GM18951 (cell line): Measurements from ENCODE around the gene POLR2A.

Experiments
- POLR2A ChIP-seq: IDR thresholded peaks from 4 replicates; pipeline ENCODE4 v1.6.1; 2011; ENCODE audit warnings: mild to moderate bottlenecking; ENCODE audit not compliant: insufficient read length, insufficient read depth; ENCODE audit errors: extremely low read depth
- in situ Hi-C: fragments of 300-500 bp; cut with MboI; formaldehyde crosslinking; loops from one replicate; pipeline ENCODE4 v1.12.0; 2022; ENCODE audit warnings: low sequenced_read_pairs, mixed read lengths, inconsistent platforms; ENCODE audit not compliant: unreplicated experiment

POLR2A gene

GRCh38 chr17:7484067-7484918, at the start of gene POLR2A:
POLR2A (plus strand) TSS chr17:7484366.
- in situ Hi-C loops = no loop called here
- TF ChIP-seq POLR2A = peak; percentile 100

DNA sequence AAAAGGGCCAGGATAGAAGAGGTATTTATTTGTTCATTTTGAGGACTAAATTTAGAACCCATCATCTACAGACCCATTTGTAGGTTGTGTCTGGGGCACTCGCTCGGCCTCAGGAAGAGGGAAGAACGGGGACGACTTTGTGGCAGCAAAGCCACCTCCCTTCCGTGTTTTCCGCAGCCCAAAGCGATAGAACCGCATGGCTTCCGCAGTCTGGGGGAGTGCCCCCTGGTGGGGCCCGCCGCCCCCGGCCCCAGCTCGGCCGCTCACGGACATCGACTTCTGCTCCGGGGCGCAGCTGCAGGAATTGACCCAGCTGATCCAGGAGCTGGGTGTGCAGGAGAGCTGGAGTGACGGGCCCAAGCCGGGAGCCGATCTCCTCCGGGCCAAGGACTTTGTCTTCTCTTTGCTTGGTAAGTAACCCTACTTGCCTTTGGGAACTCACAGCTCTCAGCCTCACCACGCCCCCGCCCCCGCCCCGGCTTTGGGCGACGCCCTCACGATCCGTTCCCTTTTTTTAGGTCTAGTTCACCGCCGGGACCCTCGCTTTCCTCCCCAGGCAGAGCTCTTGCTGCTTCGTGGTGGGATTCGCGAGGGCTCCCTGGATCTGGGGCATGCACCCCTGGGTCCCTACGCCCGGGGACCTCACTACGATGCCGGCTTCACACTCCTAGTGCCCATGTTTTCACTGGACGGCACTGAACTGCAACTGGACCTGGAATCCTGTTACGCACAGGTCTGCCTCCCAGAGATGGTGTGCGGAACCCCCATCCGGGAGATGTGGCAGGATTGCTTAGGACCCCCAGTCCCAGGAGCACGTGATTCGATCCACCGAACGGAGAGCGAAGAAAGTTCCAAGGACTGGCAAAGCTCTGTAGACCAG, 48.2 kb upstream of the POLR2A start:
- in situ Hi-C loops = no loop called here
- TF ChIP-seq POLR2A = peak; percentile 39

GRCh38 chr17:7436556-7437368, 47.4 kb upstream of the POLR2A start:
- in situ Hi-C loops = no loop called here
- TF ChIP-seq POLR2A = peak; percentile 27

GRCh38 chr17:7437369-7437863, 46.8 kb upstream of the POLR2A start:
- in situ Hi-C loops = no loop called here

GRCh38 chr17:7437950-7438614, 46.1 kb upstream of the POLR2A start:
- in situ Hi-C loops = no loop called here
- no peak for TF ChIP-seq POLR2A

More at GRCh38 chr17:7437369-7437863, 46.8 kb upstream of the POLR2A start:
- TF ChIP-seq POLR2A = no peak

DNA sequence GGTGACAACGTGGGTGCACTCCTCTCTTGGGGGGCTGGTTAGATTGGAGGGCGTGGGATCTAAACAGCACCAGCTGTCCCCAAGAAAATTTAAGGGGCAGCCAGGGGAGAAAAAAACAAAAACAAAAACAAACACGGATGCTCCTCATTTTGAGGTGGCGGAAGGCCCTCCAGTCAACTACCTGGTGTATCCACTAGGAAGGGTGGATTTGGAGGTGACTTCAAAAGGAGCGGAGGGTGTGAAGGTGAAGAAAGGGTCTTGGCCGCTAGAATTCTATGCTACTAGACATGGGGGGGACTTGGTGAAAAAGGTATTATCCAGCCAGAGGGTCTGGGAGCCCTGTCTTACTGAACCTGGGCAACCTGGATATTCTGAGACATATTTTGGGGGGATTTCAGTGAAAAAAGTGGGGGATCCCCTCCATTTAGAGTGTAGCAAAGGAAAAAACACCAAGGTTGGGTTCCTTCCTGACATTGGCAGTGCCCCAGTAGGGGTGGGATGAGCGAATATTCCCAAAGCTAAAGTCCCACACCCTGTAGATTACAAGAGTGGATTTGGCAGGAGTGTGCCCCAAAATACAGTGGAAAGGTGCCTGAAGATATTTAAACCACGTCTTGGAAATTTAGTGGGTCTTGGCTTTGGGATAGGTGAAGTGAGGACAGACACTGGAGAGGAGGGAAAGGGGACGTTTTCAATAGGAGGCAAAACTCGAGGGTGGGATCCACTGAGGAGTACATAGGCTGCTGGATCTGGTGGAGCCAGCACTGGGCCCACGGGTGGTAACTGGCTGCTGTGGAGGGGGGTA, 45.3 kb upstream of the POLR2A start:
- no peak for TF ChIP-seq POLR2A
- in situ Hi-C loops = no loop called here

GRCh38 chr17:7439462-7440112, 44.6 kb upstream of the POLR2A start, which contains the start of gene FGF11:
FGF11 (plus strand) TSS chr17:7439512; CDS start chr17:7439621, 109 bp downstream.
- in situ Hi-C loops = no loop called here
- TF ChIP-seq POLR2A = no peak

GRCh38 chr17:7440113-7440833, 43.9 kb upstream of the POLR2A start:
- in situ Hi-C loops = no loop called here

DNA sequence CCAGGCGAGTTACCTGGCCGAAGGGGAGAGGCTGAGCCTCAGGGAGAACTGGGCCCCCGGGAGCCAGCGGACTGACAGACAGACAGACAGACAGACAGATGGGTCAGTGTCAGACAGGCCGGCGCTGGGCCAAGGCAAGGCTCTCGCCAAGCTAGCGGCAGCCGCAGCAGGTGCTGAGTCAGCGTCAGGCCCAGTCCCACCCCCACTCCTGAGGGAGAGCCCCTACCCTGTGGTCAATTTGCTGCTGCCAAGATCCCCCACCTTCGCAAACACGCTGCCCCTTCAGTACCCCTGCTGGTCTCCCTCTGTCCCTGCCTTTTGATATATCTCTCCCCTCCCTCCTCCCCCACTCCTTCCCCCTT, 43.4 kb upstream of the POLR2A start:
- in situ Hi-C loops = no loop called here
- no peak for TF ChIP-seq POLR2A

More at GRCh38 chr17:7440113-7440833, 43.9 kb upstream of the POLR2A start:
- TF ChIP-seq POLR2A = peak; percentile 29

DNA sequence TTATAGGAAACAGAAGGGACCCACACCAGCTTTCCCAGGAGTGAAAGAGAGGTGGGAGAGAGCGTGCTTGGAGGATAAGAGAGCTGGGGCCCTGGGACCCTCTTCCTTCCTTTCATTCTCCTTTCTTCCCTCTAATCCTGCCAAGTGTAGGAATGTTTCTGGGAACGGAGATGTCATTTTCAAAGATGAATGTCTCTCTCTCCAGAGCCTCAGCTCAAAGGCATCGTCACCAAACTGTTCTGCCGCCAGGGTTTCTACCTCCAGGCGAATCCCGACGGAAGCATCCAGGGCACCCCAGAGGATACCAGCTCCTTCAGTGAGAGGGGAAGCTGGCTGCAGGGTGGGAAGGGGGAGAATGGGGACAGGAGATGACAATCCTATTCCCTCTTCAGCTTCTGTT, 42.9 kb upstream of the POLR2A start:
- no peak for TF ChIP-seq POLR2A
- in situ Hi-C loops = no loop called here

DNA sequence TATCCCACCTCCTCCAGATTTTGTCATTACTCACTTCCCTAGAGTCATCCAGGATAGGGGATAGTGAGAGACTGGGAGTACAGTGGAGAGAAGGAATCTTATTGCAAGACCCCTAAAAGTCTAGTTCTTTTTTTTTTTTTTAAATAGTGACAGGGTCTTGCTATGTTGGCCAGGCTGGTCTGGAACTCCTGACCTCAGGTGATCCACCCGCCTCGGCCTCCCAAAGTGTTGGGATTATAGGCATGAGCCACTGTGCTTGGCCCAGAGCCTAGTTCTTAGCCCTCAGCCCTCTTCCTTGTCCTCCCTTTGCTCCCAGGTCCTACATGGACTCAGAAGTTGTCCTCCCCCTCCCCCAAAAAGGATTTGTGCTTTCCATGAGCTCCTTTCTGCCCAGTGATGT, 42.0 kb upstream of the POLR2A start:
- no peak for TF ChIP-seq POLR2A
- in situ Hi-C loops = no loop called here
